ENCODE results near the gene ABHD16A. TPM values are rescaled to one million over a fixed set of nuclear protein-coding genes. Genes with fewer than 3 reads are reported as not detected.

ABHD16A gene
- total and polyA plus RNA-seq, 2 of the 13 experiments (the other 11 are each of a cell fraction or from before 2014, with no cell fraction given) = 43.5 to 45.4 TPM

- TF ChIP-seq SRSF4 (IDR thresholded peaks at IDR 0.05; ENCODE audit: low read depth, low read length, poor library complexity, severe bottlenecking) (peak; percentile 98), CREB1 (IDR thresholded peaks at IDR 0.05) (no peak), CREB1 (CRISPR knock-in tag; IDR thresholded peaks at IDR 0.05) (no peak), GPBP1L1 (CRISPR knock-in tag; IDR thresholded peaks at IDR 0.05) (no peak), KMT2A (CRISPR knock-in tag; IDR thresholded peaks at IDR 0.05) (no peak), KLF13 (CRISPR knock-in tag; IDR thresholded peaks at IDR 0.05) (no peak), CEBPG (CRISPR knock-in tag; IDR thresholded peaks at IDR 0.05) (no peak), HNF4G (IDR thresholded peaks at IDR 0.05; ENCODE audit: borderline replicate concordance, low read depth, low read length) (no peak), HNF4G (CRISPR knock-in tag; IDR thresholded peaks at IDR 0.05; ENCODE audit: borderline replicate concordance, low read depth) (no peak), TRAFD1 (CRISPR knock-in tag; IDR thresholded peaks at IDR 0.05; ENCODE audit: borderline replicate concordance) (no peak), EED (CRISPR knock-in tag; IDR thresholded peaks at IDR 0.05) (peak; percentile 91; the same call in 1 of the 2 replicates), SOX6 (IDR thresholded peaks at IDR 0.05) (no peak), SOX6 (CRISPR knock-in tag; IDR thresholded peaks at IDR 0.05) (0 out of 2 replicates have a peak, but pooled peaks have one; percentile 39), ZIK1 (CRISPR knock-in tag; IDR thresholded peaks at IDR 0.05; ENCODE audit: borderline replicate concordance, low read depth) (no peak), TFE3 (CRISPR knock-in tag; IDR thresholded peaks at IDR 0.05) (no peak), REST (IDR thresholded peaks at IDR 0.05; ENCODE audit: borderline replicate concordance in 1 of 2, low read depth in 1 of 2, low read length in 2 of 2) (no peak), ZNF772 (CRISPR knock-in tag; IDR thresholded peaks at IDR 0.05) (peak; percentile 88), ZNF839 (CRISPR knock-in tag; IDR thresholded peaks at IDR 0.05; ENCODE audit: borderline replicate concordance) (no peak), CBX1 (IDR thresholded peaks at IDR 0.05; ENCODE audit: low read depth) (peak; percentile 1), JUNB (CRISPR knock-in tag; IDR thresholded peaks at IDR 0.05; ENCODE audit: borderline replicate concordance) (no peak), HNRNPH1 (optimal IDR thresholded peaks at IDR 0.05; ENCODE audit: low read depth, low read length) (no peak), NR2C2 (CRISPR knock-in tag; IDR thresholded peaks at IDR 0.05; ENCODE audit: borderline replicate concordance) (no peak), RBM39 (IDR thresholded peaks at IDR 0.05; ENCODE audit: low read depth, low read length, poor library complexity, severe bottlenecking) (peak; percentile 93)
Observed at GRCh38 chr6:31729979-31730630, 27.0 kb upstream of the ABHD16A start (continued).
